ENCODE measurements around the gene MYEOV. TPM values are rescaled to one million over a fixed set of nuclear protein-coding genes. Genes with fewer than 3 reads are reported as not detected.

The MYEOV gene
- total and polyA plus RNA-seq, 9 of the 15 experiments (the other 6 are each of a cell fraction or from before 2014, with no cell fraction given) = 10.2 to 133 (median 32.2) TPM

DNA sequence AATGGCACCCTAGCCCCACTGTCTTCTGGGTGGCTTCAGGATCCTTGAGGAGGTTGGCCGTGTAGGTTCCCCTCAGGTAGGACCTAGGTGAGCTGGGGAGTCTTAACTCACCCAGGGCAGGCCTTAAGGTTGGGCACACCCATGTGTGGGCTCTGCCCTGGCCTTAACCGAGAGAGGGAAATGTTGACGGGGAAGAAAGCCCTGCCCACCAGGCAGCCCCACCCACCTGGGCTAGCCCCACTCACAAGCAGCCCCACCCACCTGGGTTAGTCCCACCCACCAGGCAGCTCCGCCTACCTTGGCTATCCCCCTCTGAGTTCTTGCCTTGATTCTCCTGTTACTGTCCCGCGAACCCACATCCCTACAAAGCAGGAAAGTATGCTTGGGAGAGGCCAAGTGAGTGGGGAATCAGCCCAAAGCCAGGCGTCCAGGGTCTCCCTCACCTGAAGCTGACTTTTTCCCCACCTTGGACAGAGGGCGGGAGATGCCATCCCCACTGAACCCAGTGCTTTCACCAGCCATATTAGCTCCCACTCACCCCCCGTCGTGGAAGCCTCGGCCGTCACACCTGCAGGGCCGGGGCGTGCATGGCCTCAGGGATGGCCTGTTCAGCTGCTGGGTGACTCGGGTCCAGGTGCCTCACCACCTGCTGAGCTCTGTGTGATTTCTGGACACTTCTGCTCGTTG lies at the start of gene MYEOV (continued):
- TF ChIP-seq YY1 (IDR thresholded peaks at IDR 0.05; ENCODE audit: borderline replicate concordance in 1 of 3, control insufficient read depth in 1 of 3, extremely low read depth in 1 of 3, insufficient read depth in 3 of 3, insufficient read length in 1 of 3, insufficient replicate concordance in 2 of 3, low read depth in 1 of 3, low read length in 2 of 3) (peak in 2 of 3 experiments; percentile 11 to 54), NFRKB (IDR thresholded peaks at IDR 0.05; ENCODE audit: low read depth) (0 out of 2 replicates have a peak, but pooled peaks have one; percentile 23), TAF1 (IDR thresholded peaks at IDR 0.05; ENCODE audit: control insufficient read depth, extremely low read depth, insufficient read depth, low read length, severe bottlenecking) (peak; percentile 69), SMAD4 (CRISPR knock-in tag; conservative IDR thresholded peaks at IDR 0.05) (no peak), CBFB (CRISPR knock-in tag; IDR thresholded peaks at IDR 0.05) (no peak), ZNF12 (CRISPR knock-in tag; IDR thresholded peaks at IDR 0.05) (0 out of 2 replicates have a peak, but pooled peaks have one; percentile 4), ZNF24 (IDR thresholded peaks at IDR 0.05) (peak; percentile 96), GATA2 (CRISPR knock-in tag; IDR thresholded peaks at IDR 0.05) (no peak), SUPT5H (IDR thresholded peaks at IDR 0.05) (peak; percentile 82), RCOR1 (IDR thresholded peaks at IDR 0.05; ENCODE audit: borderline replicate concordance in 1 of 2, low read depth in 2 of 2, low read length in 2 of 2) (0 out of 4 replicates have a peak, but pooled peaks of 1 of the 2 experiments have one; percentile 9), MAZ (CRISPR knock-in tag; conservative IDR thresholded peaks at IDR 0.05 in 1 of 2, IDR thresholded peaks at IDR 0.05 in 1 of 2) (peak in 1 of 2 experiments; percentile 18; a peak in 2 of 4 replicates), ZNF830 (CRISPR knock-in tag; IDR thresholded peaks at IDR 0.05) (no peak), FOXP1 (CRISPR knock-in tag; IDR thresholded peaks at IDR 0.05) (0 out of 2 replicates have a peak, but pooled peaks have one; percentile 22), CBFA2T2 (conservative IDR thresholded peaks at IDR 0.05) (0 out of 2 replicates have a peak, but pooled peaks have one; percentile 8), POLR2B (IDR thresholded peaks at IDR 0.05; ENCODE audit: low read depth, partially characterized antibody) (peak; percentile 70), RB1 (IDR thresholded peaks at IDR 0.05; ENCODE audit: low read depth) (0 out of 2 replicates have a peak, but pooled peaks have one; percentile 39), TBP (optimal IDR thresholded peaks at IDR 0.05; ENCODE audit: low read depth, low read length) (peak; percentile 51), CBFA2T3 (IDR thresholded peaks at IDR 0.05) (peak; percentile 31; the same call in 1 of the 2 replicates)
- TF ChIP-seq, protein P1, sequence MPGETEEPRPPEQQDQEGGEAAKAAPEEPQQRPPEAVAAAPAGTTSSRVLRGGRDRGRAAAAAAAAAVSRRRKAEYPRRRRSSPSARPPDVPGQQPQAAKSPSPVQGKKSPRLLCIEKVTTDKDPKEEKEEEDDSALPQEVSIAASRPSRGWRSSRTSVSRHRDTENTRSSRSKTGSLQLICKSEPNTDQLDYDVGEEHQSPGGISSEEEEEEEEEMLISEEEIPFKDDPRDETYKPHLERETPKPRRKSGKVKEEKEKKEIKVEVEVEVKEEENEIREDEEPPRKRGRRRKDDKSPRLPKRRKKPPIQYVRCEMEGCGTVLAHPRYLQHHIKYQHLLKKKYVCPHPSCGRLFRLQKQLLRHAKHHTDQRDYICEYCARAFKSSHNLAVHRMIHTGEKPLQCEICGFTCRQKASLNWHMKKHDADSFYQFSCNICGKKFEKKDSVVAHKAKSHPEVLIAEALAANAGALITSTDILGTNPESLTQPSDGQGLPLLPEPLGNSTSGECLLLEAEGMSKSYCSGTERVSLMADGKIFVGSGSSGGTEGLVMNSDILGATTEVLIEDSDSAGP (CRISPR knock-in tag; IDR thresholded peaks at IDR 0.05) = no peak
- TF ChIP-seq, protein P2, sequence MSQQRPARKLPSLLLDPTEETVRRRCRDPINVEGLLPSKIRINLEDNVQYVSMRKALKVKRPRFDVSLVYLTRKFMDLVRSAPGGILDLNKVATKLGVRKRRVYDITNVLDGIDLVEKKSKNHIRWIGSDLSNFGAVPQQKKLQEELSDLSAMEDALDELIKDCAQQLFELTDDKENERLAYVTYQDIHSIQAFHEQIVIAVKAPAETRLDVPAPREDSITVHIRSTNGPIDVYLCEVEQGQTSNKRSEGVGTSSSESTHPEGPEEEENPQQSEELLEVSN (IDR thresholded peaks at IDR 0.05; ENCODE audit: borderline replicate concordance in 1 of 2, extremely low read depth in 1 of 2, insufficient read depth in 1 of 2, insufficient read length in 1 of 2, low read depth in 1 of 2, low read length in 1 of 2, poor library complexity in 1 of 2, severe bottlenecking in 1 of 2) = peak in 1 of 2 experiments; percentile 23
- TF ChIP-seq, protein P3, sequence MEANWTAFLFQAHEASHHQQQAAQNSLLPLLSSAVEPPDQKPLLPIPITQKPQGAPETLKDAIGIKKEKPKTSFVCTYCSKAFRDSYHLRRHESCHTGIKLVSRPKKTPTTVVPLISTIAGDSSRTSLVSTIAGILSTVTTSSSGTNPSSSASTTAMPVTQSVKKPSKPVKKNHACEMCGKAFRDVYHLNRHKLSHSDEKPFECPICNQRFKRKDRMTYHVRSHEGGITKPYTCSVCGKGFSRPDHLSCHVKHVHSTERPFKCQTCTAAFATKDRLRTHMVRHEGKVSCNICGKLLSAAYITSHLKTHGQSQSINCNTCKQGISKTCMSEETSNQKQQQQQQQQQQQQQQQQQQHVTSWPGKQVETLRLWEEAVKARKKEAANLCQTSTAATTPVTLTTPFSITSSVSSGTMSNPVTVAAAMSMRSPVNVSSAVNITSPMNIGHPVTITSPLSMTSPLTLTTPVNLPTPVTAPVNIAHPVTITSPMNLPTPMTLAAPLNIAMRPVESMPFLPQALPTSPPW (CRISPR knock-in tag; IDR thresholded peaks at IDR 0.05) = peak; percentile 62

All from K562 (cell line).